RWPE1 (cell line): ENCODE results near the gene GPR42.

Source experiments
- CTCF ChIA-PET: fragments of 350-600 bp; sonication (Branson Sonifier 250); formaldehyde crosslinking; extraction: SDS; loops from one replicate; lab custom pipeline; 2021; lab: Yijun Ruan, JAX
- POLR2A ChIA-PET: fragments of 400-600 bp; formaldehyde crosslinking; extraction: SDS; loops from one replicate; lab custom pipeline; 2020; ENCODE audit warnings: antibody characterized with exemption; ENCODE audit not compliant: low non-redundant PET; lab: Yijun Ruan, JAX
- DNase-seq: peaks from one replicate; pipeline ENCODE4 v3.0.0; 2012; ENCODE audit warnings: low spot score
- H3K27ac ChIP-seq: fragments of 450-650 bp; 2 replicates; pipeline ENCODE4 v1.5.1; 2017
- CTCF ChIP-seq: fragments of 450-650 bp; conservative IDR thresholded peaks from 2 replicates; pipeline ENCODE4 v1.5.1; 2017; ENCODE audit warnings: low read depth, mild to moderate bottlenecking

The GPR42 gene

GRCh38 chr19:35345671-35346111 is 25.2 kb upstream of the GPR42 start:
- H3K27ac ChIP-seq = no peak overlapping the region
- ChIA-PET CTCF (no interaction called here), POLR2A (no interaction called here)
- DNase-seq = no peak
- TF ChIP-seq CTCF = no peak

- no peak overlapping the region for H3K27ac ChIP-seq
- no peak for TF ChIP-seq CTCF
- POLR2A ChIA-PET = no interaction called here
- CTCF ChIA-PET = interaction anchor here (0.6 to 0.9 kb wide), 2 partner anchors 40 to 844 kb away, joined by 3 to 6 read pairs; no protein-coding TSS in a partner anchor
- DNase-seq = no peak
Observed at GRCh38 chr19:35346193-35347052, 24.4 kb upstream of the GPR42 start.

- POLR2A ChIA-PET = no interaction called here
- no peak within 1 kb of the TSS for H3K27ac ChIP-seq
- TF ChIP-seq CTCF = no peak
- DNase-seq = no peak
- CTCF ChIA-PET = interaction anchor here (0.6 to 0.9 kb wide), 3 partner anchors 20 to 844 kb away, joined by 3 to 6 read pairs (median 3); no protein-coding TSS in a partner anchor
Observed at GRCh38 chr19:35347171-35347929, 23.5 kb upstream of the GPR42 start, which contains the start of gene FFAR1. Gene FFAR1 (plus strand): TSS chr19:35347902. CDS start chr19:35351552, 3,650 bp downstream.

DNA sequence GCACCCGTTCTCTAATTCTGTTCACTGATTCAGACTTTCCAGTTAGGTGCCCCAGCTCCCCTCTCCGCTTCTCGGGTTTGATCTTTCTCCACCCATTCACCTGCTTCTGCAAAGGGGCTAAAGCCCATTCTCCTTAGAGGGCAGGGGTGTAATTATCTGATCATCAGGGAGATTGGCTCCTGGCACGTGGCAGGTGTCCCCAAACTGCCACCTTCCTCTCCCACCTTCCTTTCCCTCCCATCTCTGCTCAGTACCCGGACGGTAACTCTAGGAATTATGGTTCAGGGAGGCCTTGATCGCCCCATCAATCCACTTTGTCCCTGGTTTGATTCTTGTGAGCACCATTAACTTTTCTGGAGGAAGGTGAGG is 23.0 kb upstream of the GPR42 start:
- ChIA-PET CTCF (no interaction called here), POLR2A (no interaction called here)
- no peak for TF ChIP-seq CTCF
- no peak overlapping the region for H3K27ac ChIP-seq
- no peak for DNase-seq

- POLR2A ChIA-PET = no interaction called here
- DNase-seq = no peak
- no peak for TF ChIP-seq CTCF
- H3K27ac ChIP-seq = no peak overlapping the region
- CTCF ChIA-PET = interaction anchor here (1.8 kb wide), 1 partner anchor 146 kb away, joined by 8 read pairs; no protein-coding TSS in a partner anchor
Observed at GRCh38 chr19:35348911-35349611, 21.8 kb upstream of the GPR42 start.
